Measurements from ENCODE around the gene ZSCAN25. TPM values are rescaled to one million over a fixed set of nuclear protein-coding genes. Genes with fewer than 3 reads are reported as not detected.

Gene ZSCAN25
- total RNA-seq, 1 donor from 2014 or later, result 11.0 TPM

DNA sequence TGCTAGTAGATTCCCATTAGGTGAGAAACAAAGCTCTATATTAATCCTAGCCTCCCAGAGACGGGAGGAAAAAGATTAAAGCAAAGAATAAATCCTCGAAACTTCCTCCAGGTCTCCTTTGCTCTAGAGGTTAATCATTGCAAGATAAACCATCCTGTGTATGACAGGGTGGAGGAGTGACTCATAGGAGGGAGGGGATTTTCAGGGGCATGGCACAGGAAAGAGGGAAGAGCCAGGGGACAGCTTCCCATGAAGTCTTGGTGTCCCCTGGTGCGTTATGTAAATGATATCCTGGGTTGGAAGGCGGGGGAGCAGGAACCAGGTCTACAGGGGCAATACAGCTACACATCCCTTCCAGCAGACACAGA, 62.3 kb downstream of the ZSCAN25 start:
- Histone ChIP-seq H3K27ac (ENCODE audit: low read depth, low read length) (no peak overlapping the region), H3K36me3 (ENCODE audit: control insufficient read depth in 3 of 3, insufficient read depth in 3 of 3, low read length in 3 of 3) (no peaks in the 10 kb centered on the region), H3K4me3 (ENCODE audit: low read length in 3 of 3) (peak overlapping the region in 1 of 3 donors; percentile 33), H3K9ac (ENCODE audit: low read depth in 1 of 3, low read length in 3 of 3) (no peak overlapping the region), H3K4me1 (ENCODE audit: control insufficient read depth in 3 of 3, insufficient read depth in 3 of 3, low read length in 3 of 3) (peaks cover 6 to 15% (median 8%) of the 10 kb centered on the region in 3 donors), H3K27me3 (ENCODE audit: control insufficient read depth in 3 of 3, insufficient read depth in 3 of 3, low read length in 3 of 3) (no peaks in the 10 kb centered on the region), H3K9me3 (ENCODE audit: control insufficient read depth in 3 of 3, low read length in 3 of 3) (peaks cover 0 to 3% (median 0%) of the 10 kb centered on the region in 3 donors)

DNA sequence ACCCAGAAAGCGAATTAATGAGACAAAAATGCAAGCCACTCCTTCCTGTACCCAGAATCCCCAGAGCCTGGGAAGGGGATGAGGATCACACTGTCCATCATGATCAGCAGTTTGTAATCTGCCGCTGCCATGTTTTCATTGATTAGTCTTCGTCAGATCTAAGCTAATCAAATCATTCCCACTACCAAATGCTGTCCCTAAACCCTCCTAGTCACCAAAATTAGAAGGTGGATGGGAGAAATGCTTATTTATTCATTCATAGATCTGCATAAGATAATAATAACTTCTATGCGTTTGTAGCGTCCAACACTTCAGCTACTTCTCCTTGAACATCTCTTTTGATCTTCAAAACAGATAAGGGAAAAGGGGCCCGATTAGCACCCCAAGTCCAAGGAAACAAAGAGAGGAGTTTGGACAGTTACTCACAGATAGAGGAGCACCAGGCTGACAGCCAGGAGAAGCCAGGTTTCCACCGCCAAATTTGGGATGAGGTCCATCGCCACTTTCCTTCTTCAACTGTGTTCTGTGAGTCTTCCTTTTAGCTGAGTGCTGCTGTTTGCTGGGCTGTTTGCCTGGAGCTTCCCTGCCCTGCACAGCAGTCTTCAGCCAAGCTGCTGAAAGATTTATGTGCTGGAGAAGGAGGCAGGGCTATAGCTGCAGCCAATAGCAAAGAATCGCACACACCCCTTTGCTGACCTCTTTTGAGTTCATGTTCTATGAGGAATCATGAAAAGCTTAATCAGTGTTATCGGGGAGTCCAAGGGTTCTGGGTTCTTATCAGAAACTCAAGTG, 62.9 kb downstream of the ZSCAN25 start, which contains the start of gene CYP3A5:
Gene CYP3A5 (minus strand): TSS at position 597 of the 792 bp plus-strand sequence. CDS start 100 bp downstream, at position 497.
- no peak within 1 kb of the TSS for H3K27ac ChIP-seq (ENCODE audit: low read depth, low read length)
- H3K27me3 ChIP-seq (ENCODE audit: control insufficient read depth in 3 of 3, insufficient read depth in 3 of 3, low read length in 3 of 3), result no peaks in the 10 kb centered on the region
- peaks cover 6 to 15% (median 8%) of the 10 kb centered on the region in 3 donors for H3K4me1 ChIP-seq (ENCODE audit: control insufficient read depth in 3 of 3, insufficient read depth in 3 of 3, low read length in 3 of 3)
- peaks cover 0 to 3% (median 0%) of the 10 kb centered on the region in 3 donors for H3K9me3 ChIP-seq (ENCODE audit: control insufficient read depth in 3 of 3, low read length in 3 of 3)
- H3K4me3 ChIP-seq (ENCODE audit: low read length in 3 of 3), result peak within 1 kb of the TSS in 1 of 3 donors; percentile 33
- H3K36me3 ChIP-seq (ENCODE audit: control insufficient read depth in 3 of 3, insufficient read depth in 3 of 3, low read length in 3 of 3), result no peaks in the 10 kb centered on the region
- no peak within 1 kb of the TSS for H3K9ac ChIP-seq (ENCODE audit: low read depth in 1 of 3, low read length in 3 of 3)

Other genes with a start within 250 kb of the ZSCAN25 start
- gene ARPC1B, start 242.2 kb upstream of the ZSCAN25 start, total RNA-seq, result 44.9 TPM
- 10.4 TPM for gene PDAP1, start 208.3 kb upstream of the ZSCAN25 start, total RNA-seq
- gene BUD31, start 208.0 kb upstream of the ZSCAN25 start, total RNA-seq, result 44.4 TPM
- 5.7 TPM for gene PTCD1, start 178.1 kb upstream of the ZSCAN25 start, total RNA-seq
- 29.2 TPM for gene CPSF4, start 178.0 kb upstream of the ZSCAN25 start, total RNA-seq
- gene ATP5MF, start 150.8 kb upstream of the ZSCAN25 start, total RNA-seq, result 667 TPM
- gene ZNF789, start 144.1 kb upstream of the ZSCAN25 start, total RNA-seq, result 13.6 TPM
- 39.7 TPM for gene ZNF394, start 116.7 kb upstream of the ZSCAN25 start, total RNA-seq
- gene ZKSCAN5, start 112.3 kb upstream of the ZSCAN25 start, total RNA-seq, result 8.9 TPM
- gene FAM200A, start 64.8 kb upstream of the ZSCAN25 start, total RNA-seq, result 6.8 TPM
- gene ZNF655, start 58.3 kb upstream of the ZSCAN25 start, total RNA-seq, result 31.3 TPM
- 0.52 TPM for gene TMEM225B, start 18.7 kb upstream of the ZSCAN25 start, total RNA-seq
- 1.0 TPM for gene CYP3A5, start 63.0 kb downstream of the ZSCAN25 start, total RNA-seq
- 0.52 TPM for gene CYP3A7, start 118.2 kb downstream of the ZSCAN25 start, total RNA-seq
- gene CYP3A4, start 167.2 kb downstream of the ZSCAN25 start, total RNA-seq, result not detected
- not detected for gene CYP3A43, start 211.1 kb downstream of the ZSCAN25 start, total RNA-seq